Left lung (tissue), 10 donors: ENCODE data around the gene RNF213. TPM values are rescaled to one million over a fixed set of nuclear protein-coding genes. Genes with fewer than 3 reads are reported as not detected.
A peak's percentile ranks its signal among the peaks of the same experiment; 100 is the strongest.

Source experiments
- ATAC-seq: fragments of 200-7000 bp; cut with Tn5 transposase; one replicate; pipeline ENCODE4 v1.9.1; 2020; ENCODE audit warnings: moderate library complexity
- DNase-seq, 4 donors: peaks; one replicate each; pipeline ENCODE4 v3.0.0-alpha.2; 2013 to 2020
- H3K27ac ChIP-seq, 2 donors: fragments of 200-600 bp; sonication (generic) in 1 of 2; one replicate each; pipeline versions ENCODE4 v1.5.0 to v1.8.0; 2020 to 2021
- H3K27me3 ChIP-seq, 2 donors: fragments of 200-600 bp; sonication (generic) in 1 of 2; one replicate each; pipeline versions ENCODE4 v1.5.0 to v1.8.0; 2020 to 2021
- H3K36me3 ChIP-seq, 2 donors: fragments of 200-600 bp; sonication (generic) in 1 of 2; one replicate each; pipeline versions ENCODE4 v1.5.0 to v1.8.0; 2020 to 2021
- H3K4me1 ChIP-seq, 2 donors: fragments of 200-600 bp; one replicate each; pipeline ENCODE4 v1.8.0; 2021
- H3K4me3 ChIP-seq, 2 donors: fragments of 200-600 bp; sonication (generic) in 1 of 2; one replicate each; pipeline versions ENCODE4 v1.5.0 to v1.8.0; 2020 to 2021; ENCODE audit warnings: mild to moderate bottlenecking in 1 of 2
- H3K9me3 ChIP-seq, 2 donors: fragments of 200-600 bp; sonication (generic) in 1 of 2; one replicate each; pipeline versions ENCODE4 v1.5.0 to v1.8.0; 2020 to 2021
- CTCF ChIP-seq, 2 donors: fragments of 200-600 bp; sonication (generic) in 1 of 2; IDR thresholded peaks; one replicate each; pipeline versions ENCODE4 v1.5.0 to v1.8.0; 2021; ENCODE audit warnings: antibody characterized with exemption in 2 of 2
- intact Hi-C, 2 donors: fragments of 100-400 bp; cut with DNase I; formaldehyde crosslinking; loops; one replicate each; pipeline versions ENCODE4 v1.11.2 to v1.14.2; 2022
- polyA plus RNA-seq, 6 donors: library from polyadenylated mRNA; unstranded; fragments of 120-200 nt; gene quantifications; one replicate each; pipeline ENCODE4 v1.2.1, GENCODE V29; 2013; ENCODE audit not compliant: insufficient read length in 6 of 6
- total RNA-seq, 2 donors: library from RNA; stranded (reverse); fragmentation: NEBNext Ultra II Directional; extraction: Animal tissue kit (Norgen Biotek cat#: 25700); gene quantifications; one replicate each; pipeline ENCODE4 v1.2.1, GENCODE V29; 2021
- donor health status: DM: no; HTN: yes; CAD: no.
- donor health status: DM: no; HTN: no; CAD: no.

Gene RNF213
- total and polyA plus RNA-seq, 8 donors = 89.0 to 264 (median 103) TPM

DNA sequence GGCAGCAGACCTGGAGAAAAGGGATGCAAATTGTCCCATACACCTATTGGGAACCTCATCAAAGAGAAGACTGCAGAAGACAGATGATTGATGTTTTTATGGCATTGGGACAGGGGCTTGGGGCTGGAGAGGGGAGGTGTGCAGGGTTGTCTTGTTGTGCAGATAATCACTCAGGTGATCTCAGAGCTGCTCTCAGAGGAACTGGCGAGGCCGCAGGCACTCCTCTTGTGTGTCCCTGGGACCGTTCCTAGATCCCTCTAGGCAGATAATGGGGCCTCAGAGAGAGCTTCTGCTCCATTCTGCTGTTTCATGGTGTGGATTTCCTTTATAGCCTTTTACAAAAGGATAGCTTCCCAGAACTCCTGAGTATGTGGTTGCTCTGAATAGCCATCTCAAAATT lies 1.6 kb downstream of the RNF213 start:
- Histone ChIP-seq H3K9me3 (no peaks in the 10 kb centered on the region), H3K4me3 (peak overlapping the region in 1 of 2 donors; percentile 100), H3K4me1 (peaks cover 41 to 75% of the 10 kb centered on the region in 2 donors), H3K27me3 (no peaks in the 10 kb centered on the region), H3K36me3 (peaks cover 0 to 31% of the 10 kb centered on the region in 2 donors), H3K27ac (peak overlapping the region; percentile 98 to 99)
- DNase-seq (no peak), ATAC-seq (no peak)
- intact Hi-C loops = no loop called here
- no peak for TF ChIP-seq CTCF (IDR thresholded peaks at IDR 0.05)

DNA sequence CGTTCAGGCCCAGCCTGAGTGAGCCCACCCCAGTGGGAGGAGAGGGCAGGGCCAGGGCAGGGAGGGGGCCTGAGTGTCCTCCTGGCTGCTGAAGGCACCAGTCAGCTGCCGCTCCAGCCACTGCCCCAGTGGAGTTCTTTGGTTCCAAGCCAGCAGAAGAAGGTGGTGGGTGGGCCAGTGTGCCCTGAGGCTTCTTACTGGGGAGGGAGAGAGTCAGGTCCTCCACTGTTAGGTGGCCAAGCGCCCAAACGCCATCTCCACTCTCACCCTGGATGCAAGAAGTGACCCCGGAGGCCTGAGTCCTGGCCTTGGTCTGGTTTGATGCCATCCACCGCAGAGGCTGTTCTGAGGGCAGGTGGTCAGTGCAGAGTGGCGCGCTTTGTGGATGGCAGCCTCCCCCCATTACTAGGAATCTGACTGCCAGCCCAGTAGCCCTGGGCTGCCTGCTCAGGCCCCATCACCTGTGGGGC lies 2.2 kb downstream of the RNF213 start:
- Histone ChIP-seq H3K9me3 (no peaks in the 10 kb centered on the region), H3K27ac (peak overlapping the region; percentile 98 to 99), H3K4me1 (peaks cover 41 to 75% of the 10 kb centered on the region in 2 donors), H3K36me3 (peaks cover 0 to 37% of the 10 kb centered on the region in 2 donors), H3K4me3 (peak overlapping the region; percentile 37 to 100), H3K27me3 (no peaks in the 10 kb centered on the region)
- no peak for DNase-seq
- no peak for TF ChIP-seq CTCF (IDR thresholded peaks at IDR 0.05)
- intact Hi-C loops = no loop called here
- ATAC-seq = no peak

- H3K9me3 ChIP-seq = no peaks in the 10 kb centered on the region
- H3K27me3 ChIP-seq = no peaks in the 10 kb centered on the region
- peak; percentile 84 to 95 (median 88) for DNase-seq
- H3K36me3 ChIP-seq = peaks cover 0 to 44% of the 10 kb centered on the region in 2 donors
- H3K4me1 ChIP-seq = peaks cover 41 to 75% of the 10 kb centered on the region in 2 donors
- intact Hi-C loops = no loop called here
- no peak for TF ChIP-seq CTCF (IDR thresholded peaks at IDR 0.05)
- H3K4me3 ChIP-seq = peak overlapping the region; percentile 37 to 100
- peak; percentile 58 for ATAC-seq
- peak overlapping the region; percentile 98 to 99 for H3K27ac ChIP-seq
Observed at GRCh38 chr17:80263253-80264204, 2.9 kb downstream of the RNF213 start.

- peak overlapping the region; percentile 98 to 99 for H3K27ac ChIP-seq
- H3K4me1 ChIP-seq = peaks cover 41 to 68% of the 10 kb centered on the region in 2 donors
- ATAC-seq (no peak), DNase-seq (no peak)
- no peak for TF ChIP-seq CTCF (IDR thresholded peaks at IDR 0.05)
- peaks cover 0 to 53% of the 10 kb centered on the region in 2 donors for H3K36me3 ChIP-seq
- H3K4me3 ChIP-seq = peak overlapping the region; percentile 37 to 100
- no peaks in the 10 kb centered on the region for H3K9me3 ChIP-seq
- no peaks in the 10 kb centered on the region for H3K27me3 ChIP-seq
- intact Hi-C loops = no loop called here
Observed at GRCh38 chr17:80264205-80265075, 3.8 kb downstream of the RNF213 start.
